ENCODE data around the gene CASK. TPM values are rescaled to one million over a fixed set of nuclear protein-coding genes. Genes with fewer than 3 reads are reported as not detected.

CASK gene
- total and polyA plus RNA-seq, 2 of the 13 experiments (the other 11 are each of a cell fraction or from before 2014, with no cell fraction given), result 14.5 to 16.0 TPM

GRCh38 chrX:41732260-41732659 lies 191.1 kb downstream of the CASK start:
- Histone ChIP-seq H3K9ac (ENCODE audit: insufficient read depth, low read depth, low read length) (no peak overlapping the region), H3K4me3 (replicated peaks in 1 of 3; ENCODE audit: insufficient read depth in 1 of 3, low read depth in 2 of 3, low read length in 3 of 3) (no peak overlapping the region), H3K4me1 (ENCODE audit: insufficient read depth, low read length) (no peaks in the 10 kb centered on the region), H3K9me3 (ENCODE audit: low read length) (no peaks in the 10 kb centered on the region), H2AFZ (ENCODE audit: low read length) (no peak overlapping the region), H3K4me2 (ENCODE audit: low read depth, low read length) (no peak overlapping the region), H3K79me2 (ENCODE audit: insufficient read depth, low read length) (no peaks in the 10 kb centered on the region), H3K27me3 (ENCODE audit: control insufficient read depth in 1 of 2, insufficient read depth in 2 of 2, low read length in 2 of 2) (no peaks in the 10 kb centered on the region), H4K20me1 (ENCODE audit: insufficient read depth, low read length) (no peaks in the 10 kb centered on the region), H3K36me3 (replicated peaks in 1 of 2; ENCODE audit: control insufficient read depth in 1 of 2, insufficient read depth in 2 of 2, low read length in 2 of 2) (no peaks in the 10 kb centered on the region), H3K27ac (ENCODE audit: extremely low read length, insufficient read depth, low read length) (no peak overlapping the region)
- WGBS (ENCODE audit: low lambda C conversion rate), result 100% methylated on average over 2 of the region's 2 CpGs
- FAIRE-seq (no peak), DNase-seq (ENCODE audit: low spot score) (no peak), ATAC-seq (no peak)
- BruUV-seq (replicated peaks), result no TSS peak
- no peak for TF ChIP-seq YEATS4 (CRISPR knock-in tag; IDR thresholded peaks at IDR 0.05; ENCODE audit: borderline replicate concordance)
- no peak for TF ChIP-seq ZNF20 (CRISPR knock-in tag; IDR thresholded peaks at IDR 0.05)
- no peak for TF ChIP-seq MAF1 (CRISPR knock-in tag; IDR thresholded peaks at IDR 0.05; ENCODE audit: borderline replicate concordance)
- no peak for TF ChIP-seq ZHX1 (CRISPR knock-in tag; IDR thresholded peaks at IDR 0.05; ENCODE audit: low read depth)
- no peak for TF ChIP-seq ZNF326 (CRISPR knock-in tag; IDR thresholded peaks at IDR 0.05; ENCODE audit: borderline replicate concordance)
- TF ChIP-seq RBFOX2 (IDR thresholded peaks at IDR 0.05; ENCODE audit: low read depth, low read length), result no peak
- no peak for TF ChIP-seq SCMH1 (CRISPR knock-in tag; IDR thresholded peaks at IDR 0.05; ENCODE audit: borderline replicate concordance)
- no peak for TF ChIP-seq FOXK2 (IDR thresholded peaks at IDR 0.05)
- in situ Hi-C loops (cut with HindIII; ENCODE audit: extremely low pct_ligation_motif_present, low pct_unique_long_range_greater_than_20kb), result no loop called here
- intact Hi-C loops (cut with micrococcal nuclease; ENCODE audit: unreplicated experiment), result no loop called here
- ChIA-PET CTCF (ENCODE audit: low intra/inter-chr PET ratio, low total read pairs) (no interaction called here), POLR2A (no interaction called here)

Data from HepG2 (cell line).